Posterior vena cava (tissue), 2 donors: ENCODE measurements around the gene NT5C1A. TPM values are rescaled to one million over a fixed set of nuclear protein-coding genes. Genes with fewer than 3 reads are reported as not detected.

Experiments used
- DNase-seq: peaks from one replicate; pipeline ENCODE4 v3.0.0-alpha.2; 2020; ENCODE audit warnings: low spot score
- intact Hi-C, 2 donors: fragments of 100-400 bp; cut with DNase I; formaldehyde crosslinking; loops; one replicate each; pipeline versions ENCODE4 v1.14.1 to v1.14.2; 2022 to 2023
- long read RNA-seq, 2 donors: library from polyadenylated mRNA; unstranded; transcript quantifications; one replicate each; pipeline ENCODE4 v2.0.0, GENCODE V29; 2020 to 2021
- total RNA-seq, 2 donors: library from RNA; stranded (reverse); fragmentation: NEBNext Ultra II Directional; extraction: Animal tissue kit (Norgen Biotek cat#: 25700); gene quantifications; one replicate each; pipeline ENCODE4 v1.2.1, GENCODE V29; 2021
- donor health status: DM: yes; HTN: yes; CAD: no.
- donor health status: DM: yes; HTN: yes; CAD: no.

The NT5C1A gene
- total RNA-seq, result 1 to 10 TPM in 1 of 2 donors, under 1 TPM in 1; 0.71 to 1.1 TPM
- long read RNA-seq, donor 1, result 0 reads
- long read RNA-seq, donor 2, result 0 reads

GRCh38 chr1:39671793-39672550 is at the start of gene NT5C1A:
Gene NT5C1A (minus strand): TSS chr1:39672107. CDS start chr1:39672038, 69 bp downstream.
- intact Hi-C loops, result no loop called here
- no peak for DNase-seq

GRCh38 chr1:39721664-39722063 is 49.8 kb upstream of the NT5C1A start:
- intact Hi-C loops, result loop anchor here in 1 of 2 donors (10.0 kb wide), 1 partner anchor 117 kb away; no protein-coding TSS in a partner anchor
- no peak for DNase-seq

GRCh38 chr1:39720094-39720999 is 48.4 kb upstream of the NT5C1A start:
- no peak for DNase-seq
- intact Hi-C loops, result loop anchor here in 1 of 2 donors (10.0 kb wide), 1 partner anchor 116 kb away; no protein-coding TSS in a partner anchor

GRCh38 chr1:39717809-39718208 is 45.9 kb upstream of the NT5C1A start:
- DNase-seq, result no peak
- intact Hi-C loops, result no loop called here

- no peak for DNase-seq
- intact Hi-C loops, result no loop called here
These were observed 41.6 kb upstream of the NT5C1A start for GRCh38 chr1:39713557-39713956.

GRCh38 chr1:39711966-39712340 is 40.0 kb upstream of the NT5C1A start:
- intact Hi-C loops, result no loop called here
- DNase-seq, result no peak

- no peak for DNase-seq
- intact Hi-C loops, result no loop called here
These were observed 39.4 kb upstream of the NT5C1A start for GRCh38 chr1:39711104-39711965.

GRCh38 chr1:39707506-39707905 is 35.6 kb upstream of the NT5C1A start:
- DNase-seq, result no peak
- intact Hi-C loops, result loop anchor here in 1 of 2 donors (5.0 kb wide), 1 partner anchor 100 kb away; no protein-coding TSS in a partner anchor

- intact Hi-C loops, result loop anchor here in 1 of 2 donors (5.0 kb wide), 1 partner anchor 97 kb away; no protein-coding TSS in a partner anchor
- DNase-seq, result no peak
These were observed 32.9 kb upstream of the NT5C1A start for GRCh38 chr1:39704757-39705156.

- intact Hi-C loops, result no loop called here
- no peak for DNase-seq
These were observed 29.1 kb upstream of the NT5C1A start for GRCh38 chr1:39701049-39701439.

- intact Hi-C loops, result no loop called here
These were observed 28.4 kb upstream of the NT5C1A start for GRCh38 chr1:39700348-39700747.

DNA sequence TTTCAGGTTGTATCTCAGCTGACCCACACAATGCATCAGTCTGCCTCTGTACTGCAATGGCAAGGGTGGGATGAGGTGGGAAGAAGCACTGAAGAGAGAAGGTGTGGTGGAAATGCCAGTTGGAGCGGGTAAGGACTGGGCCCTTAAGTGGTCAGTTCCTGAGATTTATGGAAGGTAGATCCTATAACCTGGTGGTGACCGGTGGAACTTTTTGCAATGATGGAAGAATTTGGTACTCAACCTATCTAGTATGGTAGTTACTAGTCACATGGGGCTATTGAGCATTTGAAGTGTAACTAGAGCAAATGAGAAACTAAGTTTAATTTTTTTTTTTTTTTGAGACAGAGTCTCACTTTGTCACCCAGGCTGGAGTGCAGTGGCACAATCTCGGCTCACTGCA is 27.5 kb upstream of the NT5C1A start:
- intact Hi-C loops, result no loop called here
- no peak for DNase-seq

More at GRCh38 chr1:39700348-39700747, 28.4 kb upstream of the NT5C1A start:
- DNase-seq, result no peak

- no peak for DNase-seq
- intact Hi-C loops, result no loop called here
These were observed 26.7 kb upstream of the NT5C1A start for GRCh38 chr1:39698568-39698967.

DNA sequence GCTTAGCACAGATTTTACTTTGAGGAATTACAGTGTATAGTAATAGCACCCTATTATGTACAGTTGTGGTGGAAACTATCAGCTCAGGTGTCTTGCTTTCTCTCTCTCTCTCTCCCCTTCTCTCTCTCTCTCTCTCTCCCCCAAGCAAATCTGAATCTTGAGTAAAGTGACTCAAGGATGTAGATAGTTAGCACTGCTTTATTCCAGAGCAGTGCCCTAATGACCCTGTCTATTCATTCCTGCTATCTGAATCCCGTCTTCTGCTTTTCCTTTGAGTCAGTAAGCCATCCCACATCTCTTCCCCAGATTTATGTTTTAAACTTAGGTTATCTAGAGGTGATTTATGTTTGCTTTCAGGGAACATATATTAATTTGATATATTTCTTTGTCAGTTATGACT is 24.5 kb upstream of the NT5C1A start:
- no peak for DNase-seq
- intact Hi-C loops, result no loop called here

- intact Hi-C loops, result no loop called here
- no peak for DNase-seq
These were observed 23.1 kb upstream of the NT5C1A start for GRCh38 chr1:39695016-39695415.

DNA sequence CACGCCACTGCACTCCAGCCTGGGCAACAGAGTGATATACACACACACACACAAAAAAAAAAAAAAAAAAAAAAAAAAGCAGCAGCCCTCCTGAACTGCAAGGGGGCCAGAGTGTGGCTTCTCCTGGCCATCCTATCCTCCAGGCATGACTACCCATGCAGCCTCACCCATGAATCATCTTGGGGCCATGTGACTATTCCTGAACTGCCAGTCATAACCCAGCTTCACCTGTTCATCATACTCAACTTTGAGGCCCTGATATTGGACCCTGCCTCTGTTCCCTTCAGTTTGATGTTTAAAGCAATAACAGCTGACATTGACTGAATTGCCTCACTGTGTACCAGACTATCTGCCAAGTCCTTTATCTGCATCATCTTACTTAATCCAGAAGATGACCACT is 22.1 kb upstream of the NT5C1A start:
- DNase-seq, result no peak
- intact Hi-C loops, result no loop called here

GRCh38 chr1:39692152-39693074 is 20.5 kb upstream of the NT5C1A start:
- no peak for DNase-seq
- intact Hi-C loops, result no loop called here
